ENCODE measurements around the gene DMD.
"Not testable (repeated sequence)": the region's sequence is repeated elsewhere in the genome, so short reads cannot be mapped to it uniquely, and the experiment has no call there.

The DMD gene

GRCh38 chrX:31665454-31665853, 1545.9 kb downstream of the DMD start:
- no peak for DNase-seq

DNA sequence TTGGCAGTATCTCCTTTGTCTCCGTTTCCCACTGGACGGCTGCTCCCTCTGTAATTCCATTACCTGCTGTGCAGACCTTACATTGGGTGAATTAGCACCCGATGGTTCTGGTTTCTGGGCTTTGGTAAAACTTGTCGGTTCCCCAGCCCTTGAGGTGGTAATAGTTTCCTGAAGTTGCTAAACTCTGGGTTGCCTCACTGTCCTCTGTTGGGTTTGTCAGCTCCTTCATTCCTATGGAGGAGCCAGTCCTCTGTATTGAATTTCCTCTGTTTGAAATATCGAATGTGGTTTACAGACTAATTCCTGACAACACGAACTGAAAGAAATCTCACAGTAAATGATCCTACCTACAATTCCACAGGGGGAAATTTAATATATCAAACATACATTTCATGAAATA, 1548.2 kb downstream of the DMD start:
- no peak for DNase-seq

DNA sequence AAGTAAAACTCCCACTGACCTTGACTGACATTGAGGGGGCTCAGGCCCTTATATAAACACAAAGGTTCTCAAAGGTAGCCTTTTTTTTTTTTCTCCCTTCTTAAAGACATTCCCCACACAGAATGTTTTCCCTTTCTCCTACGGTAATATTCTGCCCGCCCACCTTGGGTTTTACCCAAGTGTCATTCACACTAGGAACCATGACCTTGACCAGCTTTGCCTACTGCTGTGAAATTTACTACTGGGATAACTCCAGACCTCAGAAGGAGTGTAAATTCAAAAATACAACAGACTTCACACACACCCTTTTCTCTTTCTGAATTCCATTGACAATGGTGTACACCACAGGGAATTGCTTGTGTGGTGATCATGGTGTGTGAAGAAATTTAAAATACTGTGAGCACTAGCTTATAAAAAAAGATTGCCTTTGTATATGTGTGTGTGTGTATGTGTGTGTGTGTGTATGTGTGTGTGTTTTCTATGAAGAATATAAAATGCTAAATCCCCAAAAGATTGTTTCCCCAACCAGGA, 1550.0 kb downstream of the DMD start:
- no peak for DNase-seq

GRCh38 chrX:31658360-31658759, 1553.0 kb downstream of the DMD start:
- DNase-seq: no peak

DNA sequence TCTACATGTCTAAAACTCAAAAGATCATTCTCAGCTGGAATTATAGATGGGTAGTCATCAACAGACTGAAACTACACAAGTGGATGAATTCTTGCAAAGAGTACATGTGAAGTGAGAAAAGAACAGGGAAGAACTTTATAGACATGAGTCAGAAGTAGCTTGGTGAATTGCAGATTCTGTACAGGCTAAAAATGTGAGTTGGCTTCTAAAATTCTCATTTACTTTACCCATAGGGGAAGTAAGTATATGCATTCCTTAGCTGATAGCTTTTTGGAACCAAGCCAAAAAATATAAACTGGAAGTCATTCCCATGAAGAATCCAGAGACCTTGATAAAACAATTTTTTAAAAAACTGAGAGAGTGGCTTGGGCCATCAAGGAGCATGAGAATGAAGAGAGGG, 1555.3 kb downstream of the DMD start:
- no peak for DNase-seq

GRCh38 chrX:31653422-31653821, 1557.9 kb downstream of the DMD start:
- no peak for DNase-seq

GRCh38 chrX:31652650-31653049, 1558.7 kb downstream of the DMD start:
- DNase-seq: no peak

DNA sequence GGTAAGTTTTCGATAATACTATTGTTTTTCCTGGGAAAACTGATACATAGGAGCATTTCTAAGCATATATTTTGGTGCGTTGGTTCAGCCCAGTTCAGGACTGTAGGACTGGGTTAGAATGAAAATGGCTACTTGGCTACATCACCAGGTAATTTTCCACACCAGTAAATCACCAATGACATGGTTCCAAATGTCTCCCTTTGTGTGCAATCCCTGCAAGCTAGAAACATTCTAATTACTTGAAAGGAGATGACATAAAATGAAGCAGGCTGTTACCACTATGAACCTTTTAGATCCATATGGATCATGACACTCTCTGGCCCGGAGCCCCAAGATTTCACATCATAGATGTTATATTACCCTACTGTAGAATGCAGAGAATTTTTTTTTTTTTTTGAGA, 1562.1 kb downstream of the DMD start:
- no peak for DNase-seq

DNA sequence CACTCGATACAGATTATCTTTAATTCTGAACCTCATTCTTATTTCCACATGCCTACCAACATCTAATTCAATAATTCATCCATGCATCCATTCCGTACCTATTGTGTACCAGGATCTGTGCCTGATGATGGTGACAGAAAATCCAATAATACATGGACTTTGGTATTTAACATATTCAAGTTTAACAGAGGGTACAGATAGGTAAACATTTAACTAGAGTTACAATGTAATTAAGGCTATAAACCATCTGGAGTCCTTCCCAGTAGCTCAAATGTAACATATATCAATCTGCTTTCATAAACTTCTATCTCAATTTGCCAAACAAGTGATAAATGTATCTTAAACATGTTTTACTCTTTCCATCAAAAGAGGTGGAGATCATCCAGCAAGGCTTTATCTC, 1578.0 kb downstream of the DMD start:
- no peak for DNase-seq

DNA sequence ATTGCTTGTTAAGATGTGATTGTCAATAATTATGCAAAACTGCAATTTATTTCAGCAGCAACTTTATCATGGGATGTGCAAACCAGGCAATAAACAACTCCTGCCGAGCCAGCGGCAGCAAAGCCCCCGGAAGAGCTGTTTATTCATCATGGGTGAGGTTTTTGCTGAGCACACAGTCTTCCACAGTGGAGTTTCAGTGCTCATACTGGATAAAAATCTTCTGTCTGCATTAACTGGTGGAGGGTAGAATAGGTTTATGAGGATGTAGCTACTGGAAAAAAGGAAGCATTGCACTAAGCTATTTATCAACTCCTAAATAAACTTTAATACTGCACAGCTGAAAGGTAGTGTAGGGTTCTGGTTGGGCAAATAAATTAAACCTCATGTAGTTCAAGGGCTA, 1582.2 kb downstream of the DMD start:
- DNase-seq: no peak

- no peak for DNase-seq
Observed at GRCh38 chrX:31609130-31609529, 1602.2 kb downstream of the DMD start.

DNA sequence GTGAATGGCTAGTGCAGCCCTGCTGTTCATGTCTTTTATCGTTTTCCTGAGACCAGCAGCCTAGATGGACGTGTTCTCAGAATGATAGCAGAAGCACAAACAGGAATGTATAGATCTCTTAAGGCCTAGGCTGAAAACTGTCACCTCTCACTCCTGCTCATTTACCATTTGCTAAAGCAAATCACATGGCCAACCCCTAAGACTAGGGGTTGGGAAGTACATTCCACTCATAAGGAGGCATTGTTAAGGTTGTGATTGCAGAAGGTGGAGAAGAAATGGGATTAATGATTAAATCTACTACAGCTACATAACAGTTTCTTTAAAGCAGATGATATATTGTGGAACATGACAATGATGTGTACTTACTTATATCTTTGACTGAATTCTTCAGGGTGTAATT, 1602.7 kb downstream of the DMD start:
- no peak for DNase-seq

GRCh38 chrX:31606771-31607170, 1604.6 kb downstream of the DMD start:
- no peak for DNase-seq

DNA sequence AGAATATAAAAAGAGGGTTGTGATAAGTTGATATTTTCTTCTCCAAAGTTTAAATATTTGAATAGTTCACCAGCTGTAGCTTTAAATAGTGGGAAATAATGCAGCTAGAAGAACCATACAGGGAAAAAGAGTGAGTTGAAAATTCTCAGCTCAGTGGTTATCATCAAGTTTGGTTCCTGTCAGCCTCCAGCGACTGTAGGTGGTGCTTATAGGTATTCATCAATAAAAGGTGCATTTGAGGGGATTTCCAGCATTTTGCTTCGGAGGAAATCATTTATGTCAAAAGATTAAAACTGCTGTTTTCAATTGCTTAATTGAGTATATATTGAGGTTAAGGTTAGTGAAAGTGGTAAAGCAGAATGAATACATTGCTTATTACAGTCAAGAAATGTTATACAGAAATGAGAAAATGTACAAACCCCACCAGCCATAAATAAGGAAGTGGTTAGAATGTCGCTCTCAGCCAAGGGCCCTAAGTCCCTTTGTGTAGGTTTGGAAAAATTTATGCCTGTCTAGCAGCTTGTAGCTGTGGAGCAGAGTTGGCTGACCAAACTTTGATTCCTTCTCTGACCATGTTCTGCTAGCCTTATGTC, 1606.6 kb downstream of the DMD start:
- no peak for DNase-seq

DNA sequence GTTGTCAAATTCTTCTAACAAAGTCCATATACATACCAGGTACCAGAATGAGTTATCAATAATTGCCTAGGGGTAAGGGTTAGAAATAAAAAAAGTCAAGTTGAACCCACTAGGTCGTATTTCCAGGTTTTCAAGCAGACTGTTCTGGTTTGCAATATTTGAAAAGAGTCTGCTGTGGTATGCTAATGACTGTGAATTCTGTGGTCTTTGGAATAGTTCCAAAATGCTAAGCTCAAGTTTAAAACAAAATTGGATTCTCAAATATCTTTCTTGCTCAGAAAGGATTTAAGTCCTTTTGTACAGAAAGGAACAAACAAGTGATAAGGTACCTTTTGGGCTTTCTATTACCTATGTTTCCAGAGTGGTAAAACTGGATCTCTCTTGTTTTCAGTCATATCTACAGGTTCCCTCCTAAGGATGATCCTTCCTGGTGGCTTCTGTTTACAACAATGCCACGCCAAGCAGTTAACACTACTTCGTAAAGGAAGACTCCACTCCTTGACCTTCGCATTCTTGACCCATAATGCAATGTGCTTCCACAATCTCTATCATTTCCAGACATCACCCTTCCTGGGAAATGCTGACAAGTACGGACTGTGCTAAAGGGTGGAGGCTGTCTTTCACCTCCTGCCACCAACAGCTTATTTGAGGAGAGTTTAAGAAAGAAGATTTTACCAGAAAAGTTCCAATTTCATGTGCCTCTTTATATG, 1607.8 kb downstream of the DMD start:
- DNase-seq: no peak

DNA sequence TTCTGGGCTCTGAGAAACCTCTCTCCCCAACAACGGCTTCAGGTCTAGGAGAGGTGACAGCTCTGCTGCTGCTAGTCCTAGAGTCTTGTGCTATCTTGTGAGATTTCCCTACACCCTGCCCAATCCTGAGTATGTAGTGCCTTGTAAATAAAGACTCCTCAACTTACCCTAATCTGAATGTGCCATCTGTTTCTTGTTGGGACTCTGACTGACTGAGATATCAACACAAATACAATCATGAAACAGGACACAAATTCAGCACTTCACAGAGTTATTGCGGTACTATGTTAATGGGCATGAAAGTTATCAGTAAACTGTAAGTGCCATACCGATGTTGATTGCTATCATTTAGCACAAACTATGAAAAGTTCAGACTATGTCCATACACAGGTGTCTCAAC, 1610.5 kb downstream of the DMD start:
- DNase-seq: no peak

- no peak for DNase-seq
Observed at GRCh38 chrX:31593353-31593752, 1618.0 kb downstream of the DMD start.

DNA sequence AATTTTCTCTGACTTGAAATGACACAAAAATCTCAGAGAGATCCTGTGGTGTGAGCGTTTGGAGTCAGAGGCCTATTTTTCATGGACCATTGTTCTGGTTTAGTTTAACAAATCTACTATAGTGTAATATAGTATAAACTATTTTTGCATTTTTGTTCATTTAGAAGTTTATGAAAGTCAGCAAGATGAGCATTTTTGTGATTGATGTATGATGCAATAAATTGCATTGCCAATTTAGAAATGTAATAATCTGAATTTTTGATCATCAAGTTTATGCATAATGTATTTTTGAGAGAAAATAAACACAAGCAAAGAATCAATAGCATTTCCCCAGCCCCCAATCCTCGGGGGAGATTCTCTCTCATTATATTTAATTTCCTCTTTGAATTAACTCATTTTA, 1620.0 kb downstream of the DMD start:
- no peak for DNase-seq

- DNase-seq: no peak
Observed at GRCh38 chrX:31590581-31591114, 1620.7 kb downstream of the DMD start.

DNA sequence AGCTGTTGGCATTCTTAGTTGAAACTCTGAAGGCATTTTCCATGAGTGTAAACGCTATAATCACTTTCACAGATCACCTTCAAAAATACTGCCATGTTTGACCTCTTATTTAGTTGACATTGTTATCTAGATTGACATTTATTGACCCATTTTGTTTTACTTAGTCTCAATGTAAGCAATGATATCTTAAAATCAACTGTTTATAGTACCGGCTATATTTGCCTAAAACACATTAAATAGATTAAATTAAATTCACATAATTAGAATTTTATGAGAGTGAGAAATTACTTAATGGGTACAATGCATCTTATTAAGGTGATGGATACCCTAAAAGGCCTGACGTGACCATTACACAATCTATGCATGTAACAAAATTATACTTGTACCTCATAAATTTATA, 1621.8 kb downstream of the DMD start:
- no peak for DNase-seq

DNA sequence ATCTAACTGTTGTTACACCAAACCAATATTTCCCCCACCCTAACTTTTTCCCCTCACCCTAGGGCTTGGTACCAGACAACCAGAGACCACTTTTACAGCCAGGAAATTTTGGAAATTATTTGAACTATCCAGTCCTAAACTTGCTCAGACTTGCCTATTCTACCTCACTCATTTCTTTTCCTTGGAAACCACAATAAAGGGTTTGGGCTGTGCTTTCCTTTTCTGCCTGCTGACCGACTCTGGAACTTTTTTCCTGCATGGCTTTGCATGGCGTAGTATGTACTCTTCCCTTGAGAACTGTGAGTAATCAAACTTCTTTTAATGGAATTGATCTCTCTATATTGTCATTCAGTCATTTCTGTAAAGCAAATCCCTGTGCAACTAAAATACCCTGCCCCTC, 1623.0 kb downstream of the DMD start:
- DNase-seq: no peak

DNA sequence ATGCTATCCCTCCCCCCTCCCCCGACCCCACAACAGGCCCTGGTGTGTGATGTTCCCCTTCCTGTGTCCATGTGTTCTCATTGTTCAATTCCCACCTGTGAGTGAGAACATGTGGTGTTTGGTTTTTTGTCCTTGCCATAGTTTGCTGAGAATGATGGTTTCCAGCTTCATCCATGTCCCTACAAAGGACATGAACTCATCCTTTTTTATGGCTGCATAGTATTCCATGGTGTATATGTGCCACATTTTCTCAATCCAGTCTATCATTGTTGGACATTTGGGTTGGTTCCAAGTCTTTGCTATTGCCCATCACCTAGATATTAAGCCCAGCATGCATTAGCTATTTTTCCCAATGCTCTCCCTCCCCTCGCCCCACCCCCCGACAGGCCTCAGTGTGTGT, 1627.5 kb downstream of the DMD start:
- not testable (repeated sequence) for DNase-seq

- no peak for DNase-seq
Observed at GRCh38 chrX:31580726-31581125, 1630.6 kb downstream of the DMD start.

GRCh38 chrX:31580227-31580626, 1631.1 kb downstream of the DMD start:
- DNase-seq: no peak

GRCh38 chrX:31572360-31572759, 1639.0 kb downstream of the DMD start:
- DNase-seq: no peak
